NCI-H1048 (cell line): ENCODE results near the gene ERAL1.
"Not testable (repeated sequence)": the region's sequence is repeated elsewhere in the genome, so short reads cannot be mapped to it uniquely, and the experiment has no call there.

Source experiments
- DNase-seq: peaks from one replicate; lab custom pipeline; 2025; lab: John Stamatoyannopoulos, UW

Gene ERAL1

DNA sequence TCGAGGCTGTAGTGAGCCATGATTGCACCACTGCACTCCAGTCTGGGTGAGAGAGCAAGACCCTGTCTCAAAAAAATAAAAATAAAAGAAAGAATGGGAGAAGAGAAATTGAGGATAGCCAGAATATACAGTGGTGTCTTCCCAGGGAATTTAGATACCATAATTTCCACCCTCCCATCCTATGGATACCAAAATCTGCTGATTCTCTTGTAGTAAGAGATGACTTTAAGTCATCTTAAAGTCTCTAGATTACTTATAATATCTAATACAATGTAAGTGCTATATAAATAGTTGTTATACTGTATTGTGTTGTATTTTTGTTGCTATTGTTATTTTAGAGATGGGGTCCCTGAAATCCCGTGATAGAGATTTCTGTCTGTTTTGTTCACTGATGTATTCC lies 1.5 kb upstream of the ERAL1 start:
- DNase-seq = no peak

- no peak for DNase-seq
Measured at GRCh38 chr17:28855336-28855679, 492 bp downstream of the ERAL1 start.

GRCh38 chr17:28856028-28856574 lies 1.3 kb downstream of the ERAL1 start:
- DNase-seq = no peak

DNA sequence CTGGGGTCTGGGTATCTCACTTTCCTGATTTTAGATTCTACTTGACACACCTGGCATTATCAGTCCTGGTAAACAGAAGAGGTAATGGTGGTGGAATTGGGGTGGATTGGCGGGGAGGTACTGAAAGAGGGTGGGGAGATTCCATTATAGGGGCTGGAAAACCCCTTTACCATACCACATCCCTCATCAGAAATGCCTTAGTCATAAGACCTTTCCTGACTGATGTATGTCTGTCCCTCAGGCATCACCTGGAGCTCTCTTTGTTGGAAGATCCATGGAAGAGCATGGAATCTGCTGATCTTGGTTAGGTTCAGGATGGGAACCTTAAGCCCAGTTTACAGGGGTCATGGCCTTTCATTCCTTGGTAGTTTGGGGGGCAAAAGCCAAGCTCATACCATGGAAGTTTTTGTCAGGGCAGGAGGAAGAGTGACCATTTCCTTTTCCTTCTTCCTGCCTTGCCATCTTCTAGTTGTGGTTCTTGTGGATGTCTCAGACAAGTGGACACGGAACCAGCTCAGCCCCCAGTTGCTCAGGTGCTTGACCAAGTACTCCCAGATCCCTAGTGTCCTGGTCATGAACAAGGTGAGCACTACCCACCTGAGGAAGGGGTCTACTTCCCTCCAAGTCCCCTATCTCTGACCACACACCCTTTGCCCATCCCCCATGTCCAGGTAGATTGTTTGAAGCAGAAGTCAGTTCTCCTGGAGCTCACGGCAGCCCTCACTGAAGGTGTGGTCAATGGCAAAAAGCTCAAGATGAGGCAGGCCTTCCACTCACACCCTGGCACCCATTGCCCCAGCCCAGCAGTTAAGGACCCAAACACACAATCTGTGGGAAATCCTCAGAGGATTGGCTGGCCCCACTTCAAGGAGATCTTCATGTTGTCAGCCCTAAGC lies 3.3 kb downstream of the ERAL1 start:
- DNase-seq = no peak

GRCh38 chr17:28858801-28859355 lies 4.1 kb downstream of the ERAL1 start:
- DNase-seq = no peak

- DNase-seq = no peak
Measured at GRCh38 chr17:28860363-28860808, 5.6 kb downstream of the ERAL1 start.

GRCh38 chr17:28861393-28862203 lies 6.8 kb downstream of the ERAL1 start:
- DNase-seq = no peak

DNA sequence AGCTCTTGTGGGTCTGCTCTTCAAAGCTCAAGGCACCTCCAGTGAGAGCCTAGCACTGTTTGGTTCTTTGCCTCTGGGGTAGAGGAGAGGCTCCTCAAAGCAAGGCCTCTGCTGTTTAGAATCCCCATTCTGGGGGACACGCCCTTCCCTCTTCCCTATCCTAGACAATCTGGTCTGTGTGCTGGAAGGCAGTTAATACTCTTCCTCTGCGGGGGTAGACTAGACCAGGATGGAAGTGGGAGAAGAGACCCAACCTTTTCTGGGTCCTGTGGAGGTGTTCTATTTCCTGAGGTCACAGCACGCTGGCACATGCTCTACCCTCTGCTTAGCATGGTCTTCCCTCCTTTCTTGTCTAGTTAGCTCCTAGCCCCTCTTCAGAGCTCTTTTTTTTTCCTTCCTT lies 7.7 kb downstream of the ERAL1 start:
- DNase-seq = no peak

DNA sequence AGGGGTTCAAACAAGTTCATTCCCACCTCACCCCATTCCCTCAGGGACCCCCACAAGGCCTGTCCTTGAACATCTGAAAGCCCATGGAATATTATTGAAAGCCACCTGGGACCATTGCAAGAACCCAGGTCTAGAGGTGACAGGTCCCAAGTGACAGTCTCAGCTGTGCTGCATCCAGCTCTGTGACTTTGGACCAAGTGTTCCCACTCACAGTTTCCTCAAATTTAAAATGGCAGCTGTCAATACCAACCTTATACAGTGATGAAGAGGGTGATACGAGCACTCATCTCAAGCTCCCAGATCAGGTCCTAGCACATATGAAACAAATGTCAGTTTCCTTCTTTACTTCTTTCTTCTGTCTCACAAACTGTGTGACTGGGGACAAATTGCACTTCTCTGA lies 9.1 kb downstream of the ERAL1 start:
- DNase-seq = no peak

GRCh38 chr17:28864991-28865849 lies 10.4 kb downstream of the ERAL1 start:
- no peak for DNase-seq

GRCh38 chr17:28865946-28866752 lies 11.3 kb downstream of the ERAL1 start:
- DNase-seq = no peak

DNA sequence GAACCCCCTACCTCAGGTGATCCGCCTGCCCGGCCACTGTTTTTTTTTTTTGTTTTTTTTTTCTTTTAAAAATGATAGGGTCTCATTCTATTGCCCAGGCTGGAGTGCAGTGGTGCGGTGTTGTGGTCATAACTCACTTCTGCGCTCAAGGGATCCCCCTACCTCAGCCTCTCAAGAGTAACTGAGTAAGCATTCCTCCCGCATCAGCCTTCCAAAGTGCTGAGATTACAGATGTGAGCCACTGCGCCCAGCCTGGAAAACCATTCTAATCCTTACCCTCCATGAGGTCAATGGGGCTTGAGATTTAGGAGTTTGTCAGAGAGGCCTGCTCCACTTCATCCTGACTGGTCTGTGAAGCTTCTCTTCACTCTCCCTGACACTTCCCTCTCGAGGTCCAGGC lies 12.5 kb downstream of the ERAL1 start:
- DNase-seq = no peak

GRCh38 chr17:28871056-28871579 lies 16.3 kb downstream of the ERAL1 start:
- DNase-seq = no peak

GRCh38 chr17:28873839-28874238 lies 19.0 kb downstream of the ERAL1 start:
- no peak for DNase-seq

DNA sequence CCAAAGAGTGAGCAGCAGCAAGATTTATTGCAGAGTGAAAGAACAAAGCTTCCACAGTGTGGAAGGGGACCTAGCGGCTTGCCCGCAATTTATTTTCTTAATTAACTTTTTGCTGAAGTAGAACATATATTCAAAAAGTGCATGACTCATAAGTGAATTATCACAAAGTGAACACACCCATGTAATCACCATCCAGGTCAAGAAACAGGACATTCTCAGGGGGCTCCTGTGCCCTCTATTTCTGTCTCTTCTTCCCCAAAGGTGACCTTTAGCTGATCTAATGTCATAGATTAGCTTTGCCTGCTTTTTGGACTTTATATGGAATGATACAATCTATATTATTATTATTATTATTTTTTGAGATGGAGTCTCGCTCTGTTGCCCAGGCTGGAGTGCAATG lies 19.9 kb downstream of the ERAL1 start:
- no peak for DNase-seq

- DNase-seq = no peak
Measured at GRCh38 chr17:28875848-28876550, 21.2 kb downstream of the ERAL1 start.

GRCh38 chr17:28877150-28877711 lies 22.4 kb downstream of the ERAL1 start:
- DNase-seq = not testable (repeated sequence)

DNA sequence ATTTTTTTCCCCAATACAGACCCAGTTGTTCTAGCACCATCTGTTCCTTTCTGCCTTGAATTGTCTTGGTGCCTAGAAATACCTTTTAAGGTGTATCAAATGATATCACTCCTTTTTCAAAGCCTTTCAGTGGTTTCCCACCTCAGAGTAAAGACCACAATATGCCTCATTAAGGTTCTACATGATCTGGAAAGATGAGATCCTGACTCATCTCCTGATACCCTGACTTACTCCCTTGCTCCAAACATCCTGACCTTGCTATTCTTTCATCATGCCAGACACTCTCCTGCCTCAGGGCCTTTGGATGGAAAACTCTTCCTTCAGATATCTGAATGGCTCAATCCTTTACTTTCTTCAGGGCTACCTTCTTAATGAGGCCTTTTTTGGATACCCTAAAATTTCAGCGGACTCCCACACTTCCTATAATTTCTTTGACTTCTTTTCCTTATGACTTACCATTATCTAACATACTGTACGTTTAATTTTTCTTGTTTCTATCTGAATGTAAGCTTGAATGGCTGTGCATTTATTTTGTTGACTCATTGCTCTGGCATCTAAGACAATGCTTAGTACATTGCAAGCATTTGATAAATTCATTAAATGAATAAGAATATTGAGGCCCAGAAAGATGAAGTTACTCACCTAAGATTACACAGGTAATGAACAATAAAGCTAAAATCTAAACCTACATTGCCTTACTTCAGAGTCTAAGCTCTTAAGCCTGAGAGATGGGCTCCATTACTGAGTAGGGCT lies 23.5 kb downstream of the ERAL1 start:
- no peak for DNase-seq

DNA sequence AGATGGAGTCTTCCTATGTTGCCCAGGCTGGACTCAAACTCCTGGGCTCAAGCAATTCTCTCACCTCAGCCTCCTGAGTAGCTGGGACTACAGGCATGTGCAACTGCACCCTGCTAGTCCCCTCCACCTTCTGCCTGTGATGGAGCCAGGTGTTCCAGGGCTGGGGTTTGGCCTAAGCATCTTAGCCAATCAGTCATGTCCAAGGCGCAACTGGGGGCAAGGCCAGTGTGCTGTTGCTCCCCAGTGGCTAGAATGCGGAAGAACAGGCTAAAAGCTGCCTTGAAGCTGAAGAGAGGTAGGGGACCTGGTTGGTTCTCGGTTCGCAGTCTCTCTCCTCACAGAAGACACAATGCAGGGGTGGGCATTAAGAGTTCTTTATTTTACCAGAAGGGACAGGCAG lies 24.2 kb downstream of the ERAL1 start:
- no peak for DNase-seq
